PFSK-1 (cell line): ENCODE measurements around the gene ATF5.

Source experiments
- FOXP2 ChIP-seq: optimal IDR thresholded peaks from 2 replicates; pipeline ENCODE3; 2011; ENCODE audit warnings: borderline replicate concordance, control low read depth, inconsistent platforms; ENCODE audit not compliant: insufficient read depth; ENCODE audit errors: extremely low read length, extremely low read depth
- POLR2AphosphoS5 ChIP-seq: IDR thresholded peaks from 2 replicates; pipeline ENCODE4 v1.6.1; 2012; ENCODE audit warnings: low read depth, mild to moderate bottlenecking, control low read depth, low read length, moderate library complexity
- SIN3A ChIP-seq: IDR thresholded peaks from 2 replicates; pipeline ENCODE4 v1.6.1; 2012; ENCODE audit warnings: mild to moderate bottlenecking, low read length, moderate library complexity, borderline replicate concordance; ENCODE audit not compliant: insufficient read depth
- TAF1 ChIP-seq: IDR thresholded peaks from 2 replicates; pipeline ENCODE4 v1.6.1; 2012; ENCODE audit warnings: low read length, control low read depth, borderline replicate concordance; ENCODE audit not compliant: insufficient read depth
- TF ChIP-seq, protein P1 (sequence below), 2 experiments: IDR thresholded peaks; 2 replicates each; pipeline versions ENCODE4 v1.6.1 to v1.8.0; 2011 to 2012; ENCODE audit warnings: low read depth in 2 of 2, low read length in 2 of 2, control low read depth in 1 of 2, inconsistent platforms in 1 of 2, mild to moderate bottlenecking in 1 of 2, moderate library complexity in 1 of 2; ENCODE audit not compliant: insufficient read depth in 1 of 2

Gene ATF5

DNA sequence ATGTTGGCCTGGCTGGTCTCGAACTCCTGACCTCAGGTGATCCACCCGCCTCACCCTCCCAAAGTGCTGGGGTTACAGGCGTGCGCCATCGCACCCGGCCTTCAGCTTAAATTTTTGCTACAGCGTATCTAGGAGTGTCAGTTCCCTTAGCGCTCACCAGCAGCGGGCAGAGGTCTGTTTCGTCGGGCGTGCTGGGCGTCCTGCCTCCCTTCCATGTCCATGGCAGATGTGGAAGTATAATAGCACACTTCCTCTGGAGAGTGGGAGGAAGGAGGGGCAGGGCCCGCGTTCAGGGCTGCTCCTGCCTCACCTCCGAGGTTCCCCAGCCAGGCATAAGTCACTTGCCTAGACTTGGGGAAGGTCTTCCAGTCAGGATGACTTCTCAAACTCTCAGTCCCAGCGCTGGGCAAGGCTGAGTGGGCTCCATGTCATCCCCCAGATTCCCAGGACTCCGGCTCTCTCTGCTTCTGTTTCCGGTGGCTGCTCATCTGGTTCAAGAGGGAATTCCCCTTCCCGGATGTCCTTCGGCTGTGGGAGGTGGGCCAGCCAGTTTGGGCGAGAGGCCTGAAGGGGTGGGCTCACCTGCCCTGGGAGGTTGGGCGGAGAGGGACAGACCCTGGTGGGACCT is 41.9 kb upstream of the ATF5 start:
- TF ChIP-seq TAF1: no peak
- 0 out of 2 replicates have a peak, but pooled peaks have one; percentile 25 for TF ChIP-seq POLR2AphosphoS5

DNA sequence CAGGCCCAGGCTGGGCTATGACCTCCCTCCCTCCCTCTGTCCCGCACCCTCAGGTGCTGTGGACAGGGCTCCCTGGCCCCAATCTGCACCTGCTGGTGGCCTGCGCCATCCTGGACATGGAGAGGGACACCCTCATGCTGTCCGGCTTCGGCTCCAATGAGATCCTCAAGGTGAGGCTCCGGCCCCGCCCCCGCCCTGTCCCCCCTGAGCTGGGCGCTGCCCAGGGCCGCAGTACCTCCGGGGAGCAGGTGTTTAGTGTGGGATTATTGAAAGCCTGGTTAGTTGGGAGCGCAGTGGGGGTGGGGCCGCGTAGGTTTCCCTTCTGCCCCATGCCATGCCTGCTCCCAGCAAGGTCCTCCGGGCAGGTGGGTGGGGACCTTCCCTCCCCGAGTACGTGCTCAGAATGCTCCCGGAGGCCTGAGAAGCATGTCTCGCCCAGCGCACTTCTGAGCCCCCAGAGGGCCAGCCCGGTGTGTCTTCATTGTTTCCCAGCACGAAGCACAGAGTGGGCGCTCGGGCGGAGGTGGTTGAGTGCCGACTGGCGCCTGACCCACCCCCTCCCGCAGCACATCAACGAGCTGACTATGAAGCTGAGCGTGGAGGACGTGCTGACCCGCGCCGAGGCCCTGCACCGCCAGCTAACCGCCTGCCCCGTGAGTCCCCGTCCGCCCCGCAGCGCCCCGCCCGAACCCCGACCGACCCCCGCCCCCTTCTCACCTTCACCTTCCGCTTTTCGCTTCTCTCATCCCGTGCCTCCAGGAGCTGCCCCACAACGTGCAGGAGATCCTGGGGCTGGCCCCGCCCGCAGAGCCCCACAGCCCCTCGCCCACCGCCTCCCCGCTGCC is 41.1 kb upstream of the ATF5 start:
- no peak for TF ChIP-seq POLR2AphosphoS5
- TF ChIP-seq, protein P1, sequence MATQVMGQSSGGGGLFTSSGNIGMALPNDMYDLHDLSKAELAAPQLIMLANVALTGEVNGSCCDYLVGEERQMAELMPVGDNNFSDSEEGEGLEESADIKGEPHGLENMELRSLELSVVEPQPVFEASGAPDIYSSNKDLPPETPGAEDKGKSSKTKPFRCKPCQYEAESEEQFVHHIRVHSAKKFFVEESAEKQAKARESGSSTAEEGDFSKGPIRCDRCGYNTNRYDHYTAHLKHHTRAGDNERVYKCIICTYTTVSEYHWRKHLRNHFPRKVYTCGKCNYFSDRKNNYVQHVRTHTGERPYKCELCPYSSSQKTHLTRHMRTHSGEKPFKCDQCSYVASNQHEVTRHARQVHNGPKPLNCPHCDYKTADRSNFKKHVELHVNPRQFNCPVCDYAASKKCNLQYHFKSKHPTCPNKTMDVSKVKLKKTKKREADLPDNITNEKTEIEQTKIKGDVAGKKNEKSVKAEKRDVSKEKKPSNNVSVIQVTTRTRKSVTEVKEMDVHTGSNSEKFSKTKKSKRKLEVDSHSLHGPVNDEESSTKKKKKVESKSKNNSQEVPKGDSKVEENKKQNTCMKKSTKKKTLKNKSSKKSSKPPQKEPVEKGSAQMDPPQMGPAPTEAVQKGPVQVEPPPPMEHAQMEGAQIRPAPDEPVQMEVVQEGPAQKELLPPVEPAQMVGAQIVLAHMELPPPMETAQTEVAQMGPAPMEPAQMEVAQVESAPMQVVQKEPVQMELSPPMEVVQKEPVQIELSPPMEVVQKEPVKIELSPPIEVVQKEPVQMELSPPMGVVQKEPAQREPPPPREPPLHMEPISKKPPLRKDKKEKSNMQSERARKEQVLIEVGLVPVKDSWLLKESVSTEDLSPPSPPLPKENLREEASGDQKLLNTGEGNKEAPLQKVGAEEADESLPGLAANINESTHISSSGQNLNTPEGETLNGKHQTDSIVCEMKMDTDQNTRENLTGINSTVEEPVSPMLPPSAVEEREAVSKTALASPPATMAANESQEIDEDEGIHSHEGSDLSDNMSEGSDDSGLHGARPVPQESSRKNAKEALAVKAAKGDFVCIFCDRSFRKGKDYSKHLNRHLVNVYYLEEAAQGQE (IDR thresholded peaks at IDR 0.05; ENCODE audit: insufficient read depth in 1 of 2, low read depth in 2 of 2, low read length in 2 of 2): no peak
- TF ChIP-seq SIN3A: no peak
- TF ChIP-seq TAF1: no peak
- TF ChIP-seq FOXP2: no peak

DNA sequence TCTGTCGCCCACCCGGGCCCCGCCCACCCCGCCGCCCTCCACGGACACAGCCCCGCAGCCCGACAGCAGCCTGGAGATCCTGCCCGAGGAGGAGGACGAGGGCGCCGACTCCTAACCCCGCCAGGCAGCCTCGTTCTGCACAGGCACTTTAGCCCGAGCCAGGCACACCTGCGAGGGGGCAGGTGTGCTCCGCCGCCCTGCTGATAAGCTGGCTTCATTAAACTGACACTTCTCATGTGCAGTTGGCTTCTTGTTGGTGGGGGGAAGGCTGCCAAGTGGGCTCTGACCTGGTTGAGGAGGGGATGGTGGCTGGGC is 40.5 kb upstream of the ATF5 start:
- TF ChIP-seq FOXP2 (no peak), TAF1 (no peak), SIN3A (no peak), POLR2AphosphoS5 (no peak)
- TF ChIP-seq, protein P1 (IDR thresholded peaks at IDR 0.05; ENCODE audit: insufficient read depth in 1 of 2, low read depth in 2 of 2, low read length in 2 of 2): no peak

DNA sequence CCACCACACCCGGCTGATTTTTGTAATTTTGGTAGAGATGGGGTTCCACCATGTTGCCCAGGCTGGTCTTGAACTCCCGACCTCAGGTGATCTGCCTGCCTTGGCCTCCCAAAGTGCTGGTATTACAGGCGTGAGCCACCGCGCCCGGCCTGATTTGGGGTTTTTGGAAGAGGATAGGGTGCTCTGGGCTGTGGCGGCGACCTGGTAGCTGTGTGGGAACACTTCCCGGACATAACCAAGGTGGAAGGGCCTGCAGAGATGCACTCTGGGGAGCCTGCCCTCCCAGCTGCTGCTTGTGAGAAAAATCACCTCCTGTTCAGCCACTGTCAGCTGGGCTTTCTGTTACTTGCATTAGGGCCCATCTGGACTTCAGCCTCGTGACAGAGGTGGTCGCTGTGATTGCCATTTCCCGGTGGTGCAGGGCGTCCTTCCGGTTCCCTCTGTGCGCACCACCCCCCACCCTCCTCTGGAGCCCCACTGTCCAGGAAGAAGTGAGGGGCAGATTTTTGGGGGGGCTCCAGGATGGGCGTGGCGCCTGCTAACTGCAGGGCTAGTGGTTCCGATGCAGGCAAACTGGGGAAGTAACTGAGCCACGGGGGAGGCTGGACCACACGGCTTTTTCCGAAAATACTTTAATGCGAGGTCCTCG is 39.8 kb upstream of the ATF5 start:
- no peak for TF ChIP-seq TAF1
- TF ChIP-seq, protein P1 (IDR thresholded peaks at IDR 0.05; ENCODE audit: insufficient read depth in 1 of 2, low read depth in 2 of 2, low read length in 2 of 2): no peak

DNA sequence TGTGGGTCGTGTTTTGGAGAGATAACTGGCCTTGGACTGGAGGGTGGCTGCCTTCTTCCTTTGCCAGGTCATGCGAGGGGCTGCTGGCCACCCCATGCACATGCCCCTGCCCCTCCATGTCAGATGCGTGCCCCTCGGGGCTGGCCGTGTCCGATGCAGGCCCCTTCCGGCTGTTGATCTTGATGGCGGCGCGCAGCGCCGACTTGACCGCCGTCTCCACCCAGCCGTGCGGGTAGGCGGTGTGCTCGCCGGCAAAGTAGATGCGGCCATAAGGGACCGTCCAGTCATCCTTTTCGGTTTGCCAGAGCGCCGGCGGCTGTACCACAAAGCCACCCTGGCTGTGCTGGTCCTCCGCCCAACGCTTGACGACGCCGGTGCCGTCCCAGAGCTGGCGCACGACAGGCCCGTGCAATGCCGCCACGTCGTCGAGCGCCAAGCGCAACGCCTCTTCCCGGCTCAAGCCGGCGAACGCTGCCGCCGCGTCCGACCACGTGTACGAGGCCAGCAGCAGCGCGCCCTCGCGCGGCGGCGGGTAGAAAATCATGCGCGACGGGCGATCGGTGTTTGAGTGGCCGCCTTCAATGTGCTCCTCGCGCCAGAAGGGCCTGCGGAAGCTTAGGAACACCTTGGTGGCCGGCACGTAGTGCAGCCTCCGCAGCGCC is 39.2 kb upstream of the ATF5 start:
- TF ChIP-seq, protein P1 (IDR thresholded peaks at IDR 0.05; ENCODE audit: insufficient read depth in 1 of 2, low read depth in 2 of 2, low read length in 2 of 2): no peak
- no peak for TF ChIP-seq FOXP2
